Measurements from ENCODE around the gene CD6.

CD6 gene

GRCh38 chr11:60929764-60930163 is 41.7 kb upstream of the CD6 start:
- Histone ChIP-seq H4K20me1 (ENCODE audit: insufficient read depth, low read length) (0 out of 2 replicates have a peak, but pooled peaks cover 6% of the 10 kb centered on the region), H3K79me2 (ENCODE audit: insufficient read depth, low read length) (no peaks in the 10 kb centered on the region), H3K27me3 (ENCODE audit: insufficient read depth, low read length, poor library complexity) (no peaks in the 10 kb centered on the region), H3K9ac (ENCODE audit: low read depth, low read length) (no peak overlapping the region), H3K4me2 (ENCODE audit: insufficient read depth, low read length) (no peak overlapping the region), H3K36me3 (ENCODE audit: insufficient read depth, low read length) (no peaks in the 10 kb centered on the region), H3K27ac (ENCODE audit: low read length) (no peak overlapping the region), H3K4me3 (ENCODE audit: low read depth in 1 of 2, low read length in 2 of 2) (no peak overlapping the region), H3K4me1 (ENCODE audit: insufficient read depth, low read length) (no peaks in the 10 kb centered on the region), H3K9me3 (ENCODE audit: insufficient read depth, low read length, severe bottlenecking) (no peaks in the 10 kb centered on the region), H2AFZ (ENCODE audit: low read depth, low read length) (no peak overlapping the region)
- DNase-seq (no peak), ATAC-seq (ENCODE audit: insufficient read depth, low read depth) (no peak)
- TF ChIP-seq EZH2 (IDR thresholded peaks at IDR 0.05; ENCODE audit: borderline replicate concordance, low read depth, low read length, severe bottlenecking) = no peak
- TF ChIP-seq, protein P1, sequence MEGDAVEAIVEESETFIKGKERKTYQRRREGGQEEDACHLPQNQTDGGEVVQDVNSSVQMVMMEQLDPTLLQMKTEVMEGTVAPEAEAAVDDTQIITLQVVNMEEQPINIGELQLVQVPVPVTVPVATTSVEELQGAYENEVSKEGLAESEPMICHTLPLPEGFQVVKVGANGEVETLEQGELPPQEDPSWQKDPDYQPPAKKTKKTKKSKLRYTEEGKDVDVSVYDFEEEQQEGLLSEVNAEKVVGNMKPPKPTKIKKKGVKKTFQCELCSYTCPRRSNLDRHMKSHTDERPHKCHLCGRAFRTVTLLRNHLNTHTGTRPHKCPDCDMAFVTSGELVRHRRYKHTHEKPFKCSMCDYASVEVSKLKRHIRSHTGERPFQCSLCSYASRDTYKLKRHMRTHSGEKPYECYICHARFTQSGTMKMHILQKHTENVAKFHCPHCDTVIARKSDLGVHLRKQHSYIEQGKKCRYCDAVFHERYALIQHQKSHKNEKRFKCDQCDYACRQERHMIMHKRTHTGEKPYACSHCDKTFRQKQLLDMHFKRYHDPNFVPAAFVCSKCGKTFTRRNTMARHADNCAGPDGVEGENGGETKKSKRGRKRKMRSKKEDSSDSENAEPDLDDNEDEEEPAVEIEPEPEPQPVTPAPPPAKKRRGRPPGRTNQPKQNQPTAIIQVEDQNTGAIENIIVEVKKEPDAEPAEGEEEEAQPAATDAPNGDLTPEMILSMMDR (IDR thresholded peaks at IDR 0.05; ENCODE audit: borderline replicate concordance, extremely low read depth, low read length, poor library complexity, severe bottlenecking) = no peak

- Histone ChIP-seq H3K4me1 (ENCODE audit: insufficient read depth, low read length) (no peaks in the 10 kb centered on the region), H3K36me3 (ENCODE audit: insufficient read depth, low read length) (no peaks in the 10 kb centered on the region)
Measured at GRCh38 chr11:60930394-60930793, 41.1 kb upstream of the CD6 start.

GRCh38 chr11:60931917-60932316 is 39.6 kb upstream of the CD6 start:
- Histone ChIP-seq H3K4me2 (ENCODE audit: insufficient read depth, low read length) (no peak overlapping the region), H3K27ac (ENCODE audit: low read length) (no peak overlapping the region), H3K9me3 (ENCODE audit: insufficient read depth, low read length, severe bottlenecking) (no peaks in the 10 kb centered on the region), H2AFZ (ENCODE audit: low read depth, low read length) (no peak overlapping the region), H3K4me3 (ENCODE audit: low read depth in 1 of 2, low read length in 2 of 2) (no peak overlapping the region), H3K79me2 (ENCODE audit: insufficient read depth, low read length) (no peaks in the 10 kb centered on the region), H3K9ac (ENCODE audit: low read depth, low read length) (no peak overlapping the region), H3K36me3 (ENCODE audit: insufficient read depth, low read length) (no peaks in the 10 kb centered on the region), H3K4me1 (ENCODE audit: insufficient read depth, low read length) (no peaks in the 10 kb centered on the region), H3K27me3 (ENCODE audit: insufficient read depth, low read length, poor library complexity) (no peaks in the 10 kb centered on the region), H4K20me1 (ENCODE audit: insufficient read depth, low read length) (no peaks in the 10 kb centered on the region)
- DNase-seq (no peak), ATAC-seq (ENCODE audit: insufficient read depth, low read depth) (no peak)
- TF ChIP-seq, protein P1 (IDR thresholded peaks at IDR 0.05; ENCODE audit: borderline replicate concordance, extremely low read depth, low read length, poor library complexity, severe bottlenecking) = no peak
- TF ChIP-seq EZH2 (IDR thresholded peaks at IDR 0.05; ENCODE audit: borderline replicate concordance, low read depth, low read length, severe bottlenecking) = no peak

More at GRCh38 chr11:60930394-60930793, 41.1 kb upstream of the CD6 start:
- Histone ChIP-seq H3K9ac (ENCODE audit: low read depth, low read length) (no peak overlapping the region), H3K27ac (ENCODE audit: low read length) (no peak overlapping the region), H4K20me1 (ENCODE audit: insufficient read depth, low read length) (0 out of 2 replicates have a peak, but pooled peaks cover 3% of the 10 kb centered on the region), H3K27me3 (ENCODE audit: insufficient read depth, low read length, poor library complexity) (no peaks in the 10 kb centered on the region), H3K79me2 (ENCODE audit: insufficient read depth, low read length) (no peaks in the 10 kb centered on the region), H3K9me3 (ENCODE audit: insufficient read depth, low read length, severe bottlenecking) (no peaks in the 10 kb centered on the region), H2AFZ (ENCODE audit: low read depth, low read length) (no peak overlapping the region), H3K4me3 (ENCODE audit: low read depth in 1 of 2, low read length in 2 of 2) (no peak overlapping the region), H3K4me2 (ENCODE audit: insufficient read depth, low read length) (no peak overlapping the region)
- ATAC-seq (ENCODE audit: insufficient read depth, low read depth) (no peak), DNase-seq (no peak)
- TF ChIP-seq EZH2 (IDR thresholded peaks at IDR 0.05; ENCODE audit: borderline replicate concordance, low read depth, low read length, severe bottlenecking) = no peak

DNA sequence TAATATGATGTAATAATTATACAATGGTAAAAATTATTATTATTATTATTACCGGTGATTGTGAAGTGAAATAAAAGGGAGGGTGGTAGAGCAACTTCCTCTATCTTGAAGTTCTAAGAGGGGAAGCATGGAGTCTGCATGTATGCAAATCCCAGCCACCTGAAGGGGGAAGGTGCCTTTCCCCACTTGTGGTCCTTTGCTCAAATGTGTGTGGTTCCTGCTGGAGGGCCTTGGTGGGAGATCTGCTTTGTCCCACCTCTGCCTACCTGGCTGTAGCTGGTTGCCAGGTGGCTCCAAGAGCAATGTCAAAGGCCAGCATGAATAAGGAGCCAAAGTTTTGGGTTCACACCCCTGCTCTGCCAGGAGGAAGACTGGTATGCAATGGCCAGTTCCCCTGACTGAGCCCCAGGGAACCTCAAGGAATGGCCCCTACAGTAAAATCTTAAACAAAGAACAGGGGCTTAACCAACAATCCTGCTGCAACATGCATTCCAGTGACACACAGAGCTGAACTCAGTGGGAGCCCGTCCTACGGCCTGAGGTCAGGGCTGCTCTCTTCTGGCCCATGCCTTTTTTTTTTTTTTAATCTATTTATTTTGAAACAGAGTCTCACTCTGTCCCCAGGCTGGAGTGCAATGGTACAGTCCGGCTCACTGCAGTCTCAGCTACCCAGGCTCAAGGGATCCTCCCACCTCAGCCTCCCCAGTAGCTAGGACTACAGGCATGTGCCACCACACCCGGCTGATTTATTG is 38.7 kb upstream of the CD6 start:
- no peak overlapping the region for H3K27ac ChIP-seq (ENCODE audit: low read length)
- H4K20me1 ChIP-seq (ENCODE audit: insufficient read depth, low read length) = no peaks in the 10 kb centered on the region
- no peaks in the 10 kb centered on the region for H3K27me3 ChIP-seq (ENCODE audit: insufficient read depth, low read length, poor library complexity)
- H3K4me1 ChIP-seq (ENCODE audit: insufficient read depth, low read length) = no peaks in the 10 kb centered on the region
- TF ChIP-seq, protein P1 (IDR thresholded peaks at IDR 0.05; ENCODE audit: borderline replicate concordance, extremely low read depth, low read length, poor library complexity, severe bottlenecking) = no peak
- TF ChIP-seq EZH2 (IDR thresholded peaks at IDR 0.05; ENCODE audit: borderline replicate concordance, low read depth, low read length, severe bottlenecking) = no peak
- H3K36me3 ChIP-seq (ENCODE audit: insufficient read depth, low read length) = no peaks in the 10 kb centered on the region
- DNase-seq = no peak
- H3K9ac ChIP-seq (ENCODE audit: low read depth, low read length) = no peak overlapping the region
- H3K4me3 ChIP-seq (ENCODE audit: low read depth in 1 of 2, low read length in 2 of 2) = no peak overlapping the region
- H3K79me2 ChIP-seq (ENCODE audit: insufficient read depth, low read length) = no peaks in the 10 kb centered on the region
- no peak overlapping the region for H3K4me2 ChIP-seq (ENCODE audit: insufficient read depth, low read length)
- H2AFZ ChIP-seq (ENCODE audit: low read depth, low read length) = no peak overlapping the region
- no peaks in the 10 kb centered on the region for H3K9me3 ChIP-seq (ENCODE audit: insufficient read depth, low read length, severe bottlenecking)
- ATAC-seq (ENCODE audit: insufficient read depth, low read depth) = no peak

Measured in DND-41 (cell line).